ENCODE measurements around the gene CTR9. TPM values are rescaled to one million over a fixed set of nuclear protein-coding genes. Genes with fewer than 3 reads are reported as not detected.

CTR9 gene
- total RNA-seq, 1 donor from 2014 or later: 31.2 TPM

Small RNAs within 50 kb of the gene (small RNA-seq; reads per million reads assigned to genes)
- not detected for gene RF00019 (ENCODE audit: low replicate concordance)
- not detected for gene SNORD97 (ENCODE audit: low replicate concordance)

Other genes starting within 250 kb of the CTR9 start
- gene RNF141, start 210.1 kb upstream of the CTR9 start, total RNA-seq: 64.7 TPM
- gene LYVE1, start 182.6 kb upstream of the CTR9 start, total RNA-seq: 4.9 TPM
- gene IRAG1, start 57.5 kb upstream of the CTR9 start, total RNA-seq: 0.98 TPM
- 870 TPM for gene EIF4G2, start 57.7 kb downstream of the CTR9 start, total RNA-seq
- gene ZBED5, start 106.8 kb downstream of the CTR9 start, total RNA-seq: 61.7 TPM

All from temporal lobe (tissue), 2 donors.